ENCODE measurements around the gene PLPPR5.
"Not testable (repeated sequence)": the region's sequence is repeated elsewhere in the genome, so short reads cannot be mapped to it uniquely, and the experiment has no call there.

The PLPPR5 gene, protein sequence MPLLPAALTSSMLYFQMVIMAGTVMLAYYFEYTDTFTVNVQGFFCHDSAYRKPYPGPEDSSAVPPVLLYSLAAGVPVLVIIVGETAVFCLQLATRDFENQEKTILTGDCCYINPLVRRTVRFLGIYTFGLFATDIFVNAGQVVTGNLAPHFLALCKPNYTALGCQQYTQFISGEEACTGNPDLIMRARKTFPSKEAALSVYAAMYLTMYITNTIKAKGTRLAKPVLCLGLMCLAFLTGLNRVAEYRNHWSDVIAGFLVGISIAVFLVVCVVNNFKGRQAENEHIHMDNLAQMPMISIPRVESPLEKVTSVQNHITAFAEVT

GRCh38 chr1:99004861-99005442 lies at the start of gene PLPPR5:
PLPPR5 (minus strand) TSS chr1:99004861; CDS start chr1:99004671, 190 bp downstream.
- no peak for DNase-seq (ENCODE audit: low read depth in 2 of 2)

DNA sequence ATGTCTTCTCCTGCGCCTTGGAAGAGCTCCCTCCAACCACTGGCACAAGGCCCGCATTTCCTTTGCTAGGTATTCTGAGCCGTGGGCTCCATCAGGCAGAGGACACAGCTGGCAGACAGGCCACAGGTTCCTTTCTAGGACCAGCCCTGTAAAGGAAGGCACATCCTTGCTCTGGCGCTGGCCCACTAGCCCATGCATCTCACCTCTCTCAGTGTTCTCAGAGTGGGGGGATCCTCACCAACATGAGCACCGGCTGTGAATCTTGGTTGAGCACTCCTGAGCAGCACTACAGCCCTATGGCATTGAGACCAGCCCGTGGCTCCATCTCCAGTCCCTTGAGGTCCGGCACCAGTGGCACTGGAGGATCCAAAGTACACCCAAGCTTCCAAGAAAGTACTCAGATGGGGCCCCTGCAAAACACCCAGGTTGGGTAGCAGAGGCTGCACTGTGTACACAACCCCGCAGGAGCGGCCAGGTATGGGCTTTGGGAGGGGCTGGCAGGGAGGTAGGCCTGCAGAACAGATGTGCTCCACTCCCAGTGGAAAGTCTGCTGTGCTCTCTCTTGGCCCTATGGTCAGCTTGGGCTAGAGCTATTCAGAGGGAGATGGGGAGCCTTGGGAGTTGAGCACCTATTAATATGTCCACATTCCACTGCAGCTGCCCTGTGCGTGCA lies 47.1 kb upstream of the PLPPR5 start:
- no peak for DNase-seq (ENCODE audit: low read depth in 2 of 2)

DNA sequence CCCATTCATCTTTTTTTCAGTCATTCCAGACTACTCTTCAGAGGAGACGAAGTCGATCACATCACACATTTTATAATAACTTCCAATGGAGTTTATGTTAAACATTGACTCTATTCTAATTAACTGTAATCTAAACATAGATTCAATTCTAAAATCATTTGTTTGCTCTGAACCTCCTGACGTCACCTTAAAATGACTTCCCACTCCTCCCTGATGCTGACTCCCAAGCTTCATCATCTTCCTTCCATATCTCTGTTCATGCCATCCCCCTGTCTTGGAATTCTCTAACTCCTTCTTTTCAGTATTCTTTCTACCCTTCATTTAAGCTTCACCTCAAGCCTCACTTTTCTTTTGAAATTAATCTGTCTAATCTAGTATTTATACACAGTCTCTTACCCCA lies 45.1 kb upstream of the PLPPR5 start:
- no peak for DNase-seq (ENCODE audit: low read depth in 2 of 2)

DNA sequence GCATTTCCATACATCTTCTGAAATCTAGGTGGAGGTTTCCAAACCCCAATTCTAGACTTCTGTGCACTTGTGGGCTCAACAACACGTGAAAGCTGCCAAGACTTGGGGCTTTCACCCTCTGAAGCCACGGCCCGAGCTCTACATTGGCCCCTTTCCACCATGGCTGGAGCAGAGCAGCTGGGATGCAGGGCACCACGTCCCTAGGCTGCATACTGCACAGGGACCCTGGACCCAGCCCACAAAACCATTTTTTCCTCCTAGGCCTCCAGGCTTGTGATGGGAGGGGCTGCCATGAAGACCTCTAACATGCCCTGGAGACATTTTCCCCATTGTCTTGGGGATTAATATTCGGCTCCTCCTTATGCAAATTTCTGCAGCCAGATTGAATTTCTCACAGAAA lies 32.1 kb upstream of the PLPPR5 start:
- not testable (repeated sequence) for DNase-seq (ENCODE audit: low read depth in 2 of 2)

GRCh38 chr1:99018313-99018712 lies 13.7 kb upstream of the PLPPR5 start:
- no peak for DNase-seq (ENCODE audit: low read depth in 2 of 2)

GRCh38 chr1:99017655-99018054 lies 13.0 kb upstream of the PLPPR5 start:
- DNase-seq (ENCODE audit: low read depth in 2 of 2), result no peak

DNA sequence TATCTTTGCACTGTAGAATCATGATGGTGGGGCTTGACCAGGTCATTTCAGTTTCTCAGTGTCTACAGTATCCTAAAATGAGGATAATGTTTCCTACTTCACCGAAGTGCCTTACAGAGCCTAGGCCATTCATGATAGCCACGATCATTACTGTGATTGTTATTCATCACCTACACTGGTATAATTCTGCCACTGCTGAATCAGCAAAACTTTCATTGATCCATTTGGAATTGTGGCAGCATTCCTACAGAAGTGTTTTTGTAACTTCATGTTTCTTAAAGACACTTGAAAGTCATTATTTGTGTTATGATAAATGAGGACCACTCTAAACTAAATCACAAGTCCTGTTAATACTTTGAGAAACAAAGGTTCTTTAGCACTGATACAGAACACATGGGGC lies 6.0 kb upstream of the PLPPR5 start:
- DNase-seq (ENCODE audit: low read depth in 2 of 2), result no peak

GRCh38 chr1:99007366-99007765 lies 2.7 kb upstream of the PLPPR5 start:
- DNase-seq (ENCODE audit: low read depth in 2 of 2), result no peak

- no peak for DNase-seq (ENCODE audit: low read depth in 2 of 2)
Measured at GRCh38 chr1:99005537-99005942, 879 bp upstream of the PLPPR5 start.

- DNase-seq (ENCODE audit: low read depth in 2 of 2), result no peak
Measured at GRCh38 chr1:99004254-99004860, 304 bp downstream of the PLPPR5 start.

DNA sequence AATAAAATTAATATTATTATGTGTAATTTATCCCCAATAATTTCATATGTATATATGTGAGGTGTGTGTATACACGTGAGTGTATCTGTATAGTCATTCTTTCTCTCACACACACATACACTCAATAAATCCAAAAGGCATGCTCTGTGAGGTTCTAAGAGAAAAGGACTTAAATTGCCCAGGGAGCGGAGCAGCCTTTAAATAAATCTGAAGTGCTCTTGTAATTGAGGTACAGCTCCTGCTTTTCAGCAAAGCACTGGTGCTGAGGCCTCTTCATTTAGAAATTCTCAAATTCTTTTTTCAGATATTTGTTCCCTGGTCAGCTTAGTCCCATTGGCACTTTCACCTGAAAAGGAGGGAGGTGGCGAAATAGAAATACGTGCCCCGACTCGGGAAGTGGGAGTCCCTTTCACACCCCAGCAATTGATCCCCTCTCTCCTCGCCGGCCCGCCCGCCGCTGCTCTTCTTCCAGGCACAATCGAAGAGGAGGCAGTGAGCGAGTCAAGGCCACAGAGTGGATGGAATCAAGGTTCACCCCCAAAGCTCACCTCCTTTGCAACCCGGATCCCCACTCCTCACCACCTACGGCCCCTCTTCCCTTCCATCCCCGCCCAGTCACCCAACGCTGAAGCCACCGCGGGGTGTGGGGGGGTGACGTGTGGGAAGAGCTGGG lies 944 bp downstream of the PLPPR5 start:
- DNase-seq (ENCODE audit: low read depth in 2 of 2), result no peak

DNA sequence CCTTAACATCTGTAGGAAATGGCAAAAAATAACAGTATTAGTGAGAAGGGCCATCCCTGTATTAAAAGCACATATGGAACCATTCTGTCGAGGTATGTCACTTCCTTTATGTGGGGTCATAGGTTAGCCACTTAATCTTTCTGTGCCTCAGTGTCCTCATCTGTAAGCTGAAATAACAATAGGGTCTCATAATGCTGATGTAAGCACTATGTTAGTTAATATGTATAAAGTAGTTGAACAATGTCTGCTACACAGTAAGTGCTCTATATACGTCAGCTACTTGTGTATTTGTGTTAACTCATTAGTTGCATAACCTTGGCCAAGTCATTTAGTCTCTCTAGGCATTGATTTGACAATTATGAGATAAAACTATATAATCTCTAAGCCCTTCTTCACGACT lies 11.8 kb downstream of the PLPPR5 start:
- no peak for DNase-seq (ENCODE audit: low read depth in 2 of 2)

- DNase-seq (ENCODE audit: low read depth in 2 of 2), result no peak
Measured at GRCh38 chr1:98991127-98992012, 13.3 kb downstream of the PLPPR5 start.

DNA sequence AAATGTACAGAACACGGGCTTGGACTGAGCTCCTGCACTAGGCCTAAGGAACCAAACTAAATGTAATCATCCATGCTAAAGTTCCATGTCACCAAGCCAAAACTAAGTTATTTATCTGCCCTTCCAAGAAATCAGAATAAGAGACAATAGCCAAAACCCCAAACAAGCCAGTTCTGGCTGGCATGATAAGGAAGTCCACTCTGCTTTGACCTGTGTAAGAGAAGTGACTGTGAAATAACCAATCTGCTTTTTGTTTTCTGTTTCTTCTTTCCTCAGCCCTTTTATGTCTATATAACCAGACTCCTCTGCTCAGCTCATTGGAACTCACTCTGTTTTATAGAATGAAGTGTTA lies 15.1 kb downstream of the PLPPR5 start:
- DNase-seq (ENCODE audit: low read depth in 2 of 2), result no peak

- DNase-seq (ENCODE audit: low read depth in 2 of 2), result no peak
Measured at GRCh38 chr1:98988904-98989555, 15.6 kb downstream of the PLPPR5 start.

DNA sequence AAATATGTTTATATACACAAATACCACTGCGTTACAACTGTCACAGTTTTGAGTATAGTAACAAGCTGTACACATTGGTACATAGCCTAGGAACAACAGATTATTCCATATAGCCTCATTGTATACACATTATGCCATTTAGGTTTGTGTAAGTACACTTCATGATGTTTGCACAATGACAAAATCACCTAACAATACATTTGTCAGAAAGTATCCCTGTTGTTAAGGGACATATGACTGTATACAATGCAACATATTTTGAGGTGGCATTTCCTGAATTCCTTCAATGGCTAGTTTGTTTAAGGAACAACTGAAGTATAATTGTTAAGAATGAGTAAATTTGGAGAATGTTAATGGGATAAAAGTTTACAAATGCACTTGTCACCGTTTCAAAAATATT lies 19.0 kb downstream of the PLPPR5 start:
- DNase-seq (ENCODE audit: low read depth in 2 of 2), result no peak

DNA sequence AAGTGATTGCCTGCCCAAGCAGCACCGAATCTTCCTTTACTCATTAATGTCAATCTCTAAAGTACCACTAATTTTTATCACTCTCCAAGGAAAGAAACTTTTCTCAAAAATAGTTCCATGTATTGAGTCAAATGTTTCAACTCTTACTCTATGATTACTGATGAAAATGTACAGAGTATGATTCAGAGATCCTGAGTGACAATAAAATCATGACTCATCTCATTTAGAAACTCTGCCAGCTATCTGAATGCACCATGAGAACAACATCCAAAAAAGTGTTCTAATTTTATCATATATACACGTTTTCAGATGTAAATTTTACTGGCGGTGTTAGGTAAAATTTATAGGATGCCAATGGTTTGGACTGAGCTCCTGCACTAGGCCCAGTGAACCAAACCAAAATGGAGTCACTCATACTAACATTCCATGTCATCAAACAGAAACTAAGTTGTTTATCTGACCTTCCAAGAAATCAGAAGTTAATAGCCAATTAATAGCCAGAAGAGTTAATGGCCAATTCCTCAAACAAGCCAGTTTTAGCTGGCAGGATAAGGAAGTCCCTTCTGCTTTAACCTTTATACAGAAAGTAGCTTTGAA lies 22.6 kb downstream of the PLPPR5 start:
- DNase-seq (ENCODE audit: low read depth in 2 of 2), result no peak

DNA sequence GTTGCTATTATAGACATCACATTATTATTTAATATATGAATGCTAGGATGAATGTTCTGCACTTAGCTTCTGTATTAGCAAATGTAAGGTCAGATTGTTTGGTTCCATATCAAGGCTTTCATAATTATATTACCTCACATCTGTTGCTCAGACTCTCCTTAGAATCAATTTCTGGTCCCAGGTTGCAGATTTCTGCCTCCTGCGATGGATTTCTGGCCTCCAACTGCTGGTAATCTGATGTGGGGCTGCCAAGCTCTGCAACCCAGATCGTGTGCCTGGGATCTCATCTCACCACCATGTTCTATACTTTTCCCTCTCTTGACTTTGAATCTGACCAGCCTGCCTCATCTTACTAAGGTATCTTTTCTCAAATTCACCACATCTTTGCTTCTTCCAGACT lies 25.2 kb downstream of the PLPPR5 start:
- no peak for DNase-seq (ENCODE audit: low read depth in 2 of 2)

GRCh38 chr1:98975810-98976209 lies 28.9 kb downstream of the PLPPR5 start:
- DNase-seq (ENCODE audit: low read depth in 2 of 2), result no peak

DNA sequence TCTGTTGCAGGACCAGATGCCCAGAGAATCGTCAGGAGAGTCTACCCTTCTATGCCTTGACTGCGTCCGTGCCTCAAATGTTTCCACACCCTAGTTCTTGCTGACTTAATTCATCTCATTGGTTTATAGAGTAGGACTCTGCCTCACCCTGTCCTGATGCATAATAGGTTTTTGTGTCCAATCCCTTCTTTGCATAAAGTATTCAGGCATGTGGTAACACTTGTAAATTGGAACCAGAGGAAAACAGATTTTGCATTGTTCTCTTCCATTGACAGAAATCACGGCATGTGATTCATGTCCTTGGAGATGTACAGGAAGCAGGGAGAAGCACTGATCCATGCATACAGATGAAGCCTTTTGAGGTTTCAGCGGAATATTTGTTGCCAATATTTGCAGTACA lies 29.5 kb downstream of the PLPPR5 start:
- DNase-seq (ENCODE audit: low read depth in 2 of 2), result no peak
